Endometrium (tissue), 2 donors: ENCODE results near the gene HSPA1A.

Experiments
- FAIRE-seq: peaks from 2 replicates; lab custom pipeline; 2012; peaks lifted over from hg19 to GRCh38; lab: Jason Lieb, UNC
- donor health status: control.
- donor health status: control.

HSPA1A gene

GRCh38 chr6:31815025-31815838 lies at the start of gene HSPA1A, which contains the start of gene HSPA1L:
Gene HSPA1A, plus strand, starts transcription at chr6:31815543. Its CDS starts 214 bp downstream, at chr6:31815757.
Gene HSPA1L, minus strand, starts transcription at chr6:31815283. Its CDS starts 3,311 bp downstream, at chr6:31811972.
- peak; percentile 81 for FAIRE-seq

GRCh38 chr6:31765559-31765909 lies 49.8 kb upstream of the HSPA1A start:
- FAIRE-seq, result no peak

- no peak for FAIRE-seq
Observed at GRCh38 chr6:31765910-31766794, 49.2 kb upstream of the HSPA1A start.

- no peak for FAIRE-seq
Observed at GRCh38 chr6:31767096-31767645, 48.2 kb upstream of the HSPA1A start.

- FAIRE-seq, result no peak
Observed at GRCh38 chr6:31768363-31769257, 46.7 kb upstream of the HSPA1A start.

- no peak for FAIRE-seq
Observed at GRCh38 chr6:31769684-31770371, 45.5 kb upstream of the HSPA1A start.

GRCh38 chr6:31770860-31771259 lies 44.5 kb upstream of the HSPA1A start:
- FAIRE-seq, result no peak

- no peak for FAIRE-seq
Observed at GRCh38 chr6:31771992-31772358, 43.4 kb upstream of the HSPA1A start.

GRCh38 chr6:31775184-31775583 lies 40.2 kb upstream of the HSPA1A start:
- FAIRE-seq, result no peak

- no peak for FAIRE-seq
Observed at GRCh38 chr6:31775633-31776484, 39.5 kb upstream of the HSPA1A start.

GRCh38 chr6:31776485-31776988 lies 38.8 kb upstream of the HSPA1A start:
- no peak for FAIRE-seq

GRCh38 chr6:31776989-31777666 lies 38.2 kb upstream of the HSPA1A start, which contains the start of gene VWA7:
Gene VWA7, minus strand, starts transcription at chr6:31777328. Its CDS starts 549 bp downstream, at chr6:31776779.
- no peak for FAIRE-seq

GRCh38 chr6:31777667-31778050 lies 37.7 kb upstream of the HSPA1A start:
- no peak for FAIRE-seq

GRCh38 chr6:31778193-31778592 lies 37.1 kb upstream of the HSPA1A start:
- no peak for FAIRE-seq

- FAIRE-seq, result no peak
Observed at GRCh38 chr6:31778999-31779885, 36.1 kb upstream of the HSPA1A start.

GRCh38 chr6:31779908-31780307 lies 35.4 kb upstream of the HSPA1A start:
- no peak for FAIRE-seq

- no peak for FAIRE-seq
Observed at GRCh38 chr6:31780507-31781243, 34.7 kb upstream of the HSPA1A start.
